Heart left ventricle (tissue), 13 donors: Measurements from ENCODE around the gene FOXN3.

Experiments
- POLR2A ChIP-seq, 2 donors: fragments of 450-650 bp; IDR thresholded peaks; one replicate each; pipeline ENCODE4 v1.6.1; 2017; ENCODE audit warnings: antibody characterized with exemption in 2 of 2, mild to moderate bottlenecking in 2 of 2, moderate library complexity in 2 of 2
- TF ChIP-seq, protein P1 (sequence below), 12 donors: fragments of 200-600 bp; sonication (generic) in 4 of 12; IDR thresholded peaks; one replicate each; pipeline versions ENCODE4 v1.5.0 to v1.8.0; 2018 to 2022; ENCODE audit warnings: antibody characterized with exemption in 12 of 12, mild to moderate bottlenecking in 5 of 12
- donor health status: ischemic (EF 13 %, LVEDD 7.1; RV severe dilation, severe dysfunction).
- donor health status: DM: no; HTN: yes; CAD: no.
- donor health status: DM: no; HTN: no; CAD: no.
- donor health status: ischemic (EF 25% LVEDD 6.9; RV normal size, moderate dysfunction).
- donor health status: ischemic (EF 25% LVEDD 5.7; RV mildly dilated, moderate dysfunction).
- donor health status: ischemic (EF 35%, LVEDD 5.7; RV mildly dilated, moderate dysfunction).
- donor health status: nonischemic (EF 11% LVEDD 7.7; RV severe dilation, severe dysfunction).
- donor health status: DM: yes; HTN: yes; CAD: no.
- donor health status: PGD.
- donor health status: ischemic (EF 29% LVEDD 5.4; RV normal size, mild dysfunction).
- donor health status: nonischemic (EF 23%, LVEDD 6.1; RV moderate dilation, normal function).

DNA sequence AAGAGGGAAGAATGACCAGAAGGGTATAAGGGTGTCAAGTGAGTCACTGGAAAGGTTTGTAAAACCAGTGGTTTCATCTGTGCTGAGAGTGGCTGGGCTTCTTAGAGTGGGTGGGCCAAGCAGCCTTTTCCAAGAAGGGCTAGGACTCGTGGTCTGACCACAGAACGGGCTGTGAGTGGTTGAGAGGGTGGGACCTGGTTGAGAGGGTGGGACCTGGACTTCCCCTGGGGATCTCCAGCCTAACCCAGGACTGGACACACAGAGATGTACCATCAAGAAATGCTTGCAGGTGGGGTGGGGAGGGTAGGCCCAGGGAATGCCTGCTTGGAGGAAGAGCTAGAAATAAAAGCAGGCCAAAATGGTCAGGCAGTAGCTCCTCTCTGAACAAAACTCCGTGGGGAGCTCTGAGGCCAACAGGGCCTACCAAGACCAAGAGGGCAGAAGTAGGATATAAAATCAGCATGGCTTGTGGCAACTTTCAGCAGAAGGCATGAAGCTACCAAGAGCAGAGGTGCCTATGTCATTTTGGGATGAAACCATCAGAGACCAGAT is 140.5 kb downstream of the FOXN3 start:
- TF ChIP-seq, protein P1, sequence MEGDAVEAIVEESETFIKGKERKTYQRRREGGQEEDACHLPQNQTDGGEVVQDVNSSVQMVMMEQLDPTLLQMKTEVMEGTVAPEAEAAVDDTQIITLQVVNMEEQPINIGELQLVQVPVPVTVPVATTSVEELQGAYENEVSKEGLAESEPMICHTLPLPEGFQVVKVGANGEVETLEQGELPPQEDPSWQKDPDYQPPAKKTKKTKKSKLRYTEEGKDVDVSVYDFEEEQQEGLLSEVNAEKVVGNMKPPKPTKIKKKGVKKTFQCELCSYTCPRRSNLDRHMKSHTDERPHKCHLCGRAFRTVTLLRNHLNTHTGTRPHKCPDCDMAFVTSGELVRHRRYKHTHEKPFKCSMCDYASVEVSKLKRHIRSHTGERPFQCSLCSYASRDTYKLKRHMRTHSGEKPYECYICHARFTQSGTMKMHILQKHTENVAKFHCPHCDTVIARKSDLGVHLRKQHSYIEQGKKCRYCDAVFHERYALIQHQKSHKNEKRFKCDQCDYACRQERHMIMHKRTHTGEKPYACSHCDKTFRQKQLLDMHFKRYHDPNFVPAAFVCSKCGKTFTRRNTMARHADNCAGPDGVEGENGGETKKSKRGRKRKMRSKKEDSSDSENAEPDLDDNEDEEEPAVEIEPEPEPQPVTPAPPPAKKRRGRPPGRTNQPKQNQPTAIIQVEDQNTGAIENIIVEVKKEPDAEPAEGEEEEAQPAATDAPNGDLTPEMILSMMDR (IDR thresholded peaks at IDR 0.05) = no peak
- TF ChIP-seq POLR2A (IDR thresholded peaks at IDR 0.05) = no peak
